ENCODE data around the gene DLK2.

DNA sequence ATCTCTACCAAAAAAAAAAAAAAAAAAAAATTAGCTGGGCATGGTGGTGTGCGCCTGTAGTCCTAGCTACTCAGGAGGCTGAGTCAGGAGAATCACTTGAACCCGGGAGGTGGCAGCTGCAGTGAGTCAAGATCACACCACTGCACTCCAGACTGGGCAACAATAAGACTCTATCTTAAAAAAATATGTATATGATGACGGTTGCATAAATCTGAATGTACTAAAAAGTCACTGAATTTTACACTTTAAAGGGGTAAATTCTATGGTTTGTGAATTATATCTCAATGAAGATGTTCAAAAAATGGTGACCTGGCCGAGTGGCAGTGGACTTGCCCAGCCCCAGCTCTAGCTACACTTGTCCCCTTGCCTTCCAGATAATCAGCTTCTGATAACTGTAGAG, 38.4 kb downstream of the DLK2 start:
- TF ChIP-seq, protein P1, sequence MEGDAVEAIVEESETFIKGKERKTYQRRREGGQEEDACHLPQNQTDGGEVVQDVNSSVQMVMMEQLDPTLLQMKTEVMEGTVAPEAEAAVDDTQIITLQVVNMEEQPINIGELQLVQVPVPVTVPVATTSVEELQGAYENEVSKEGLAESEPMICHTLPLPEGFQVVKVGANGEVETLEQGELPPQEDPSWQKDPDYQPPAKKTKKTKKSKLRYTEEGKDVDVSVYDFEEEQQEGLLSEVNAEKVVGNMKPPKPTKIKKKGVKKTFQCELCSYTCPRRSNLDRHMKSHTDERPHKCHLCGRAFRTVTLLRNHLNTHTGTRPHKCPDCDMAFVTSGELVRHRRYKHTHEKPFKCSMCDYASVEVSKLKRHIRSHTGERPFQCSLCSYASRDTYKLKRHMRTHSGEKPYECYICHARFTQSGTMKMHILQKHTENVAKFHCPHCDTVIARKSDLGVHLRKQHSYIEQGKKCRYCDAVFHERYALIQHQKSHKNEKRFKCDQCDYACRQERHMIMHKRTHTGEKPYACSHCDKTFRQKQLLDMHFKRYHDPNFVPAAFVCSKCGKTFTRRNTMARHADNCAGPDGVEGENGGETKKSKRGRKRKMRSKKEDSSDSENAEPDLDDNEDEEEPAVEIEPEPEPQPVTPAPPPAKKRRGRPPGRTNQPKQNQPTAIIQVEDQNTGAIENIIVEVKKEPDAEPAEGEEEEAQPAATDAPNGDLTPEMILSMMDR (IDR thresholded peaks at IDR 0.05 in 8 of 11, conservative IDR thresholded peaks at IDR 0.05 in 3 of 11), result no peak
- TF ChIP-seq POLR2A (IDR thresholded peaks at IDR 0.05), result no peak
- no peak for TF ChIP-seq POLR2AphosphoS5 (IDR thresholded peaks at IDR 0.05)

All from spleen (tissue), 7 donors.